ENCODE results near the gene SMIM29. TPM values are rescaled to one million over a fixed set of nuclear protein-coding genes. Genes with fewer than 3 reads are reported as not detected.
A peak's percentile ranks its signal among the peaks of the same experiment; 100 is the strongest.
"Not testable (repeated sequence)": the region's sequence is repeated elsewhere in the genome, so short reads cannot be mapped to it uniquely, and the experiment has no call there.

The SMIM29 gene
- total RNA-seq, 2 donors from 2014 or later: 7.1 to 41.3 TPM

- Histone ChIP-seq H3K4me1 (ENCODE audit: control insufficient read depth in 1 of 2, low read depth in 2 of 2) (peaks cover 0 to 2% of the 10 kb centered on the region in 2 donors), H3K36me3 (no peaks in the 10 kb centered on the region), H3K27ac (no peak overlapping the region), H3K4me3 (no peak overlapping the region), H3K27me3 (replicated peaks; ENCODE audit: insufficient read depth) (no peaks in the 10 kb centered on the region), H3K9me3 (no peaks in the 10 kb centered on the region)
- no peak for TF ChIP-seq CTCF (IDR thresholded peaks at IDR 0.05)
- ATAC-seq (ENCODE audit: insufficient number of reproducible peaks, low FRiP score, low read depth): peak; percentile 42
- no peak for DNase-seq (ENCODE audit: low spot score)
Observed at GRCh38 chr6:34273242-34273805, 24.5 kb upstream of the SMIM29 start.

GRCh38 chr6:34272013-34272926 is 23.5 kb upstream of the SMIM29 start:
- Histone ChIP-seq H3K9me3 (no peaks in the 10 kb centered on the region), H3K4me1 (ENCODE audit: control insufficient read depth in 1 of 2, low read depth in 2 of 2) (peaks cover 0 to 2% of the 10 kb centered on the region in 2 donors), H3K4me3 (no peak overlapping the region), H3K36me3 (no peaks in the 10 kb centered on the region), H3K27me3 (replicated peaks; ENCODE audit: insufficient read depth) (no peaks in the 10 kb centered on the region), H3K27ac (no peak overlapping the region)
- ATAC-seq (ENCODE audit: insufficient number of reproducible peaks, low FRiP score, low read depth) (no peak), DNase-seq (ENCODE audit: low spot score) (no peak)
- TF ChIP-seq CTCF (IDR thresholded peaks at IDR 0.05): no peak

- H3K36me3 ChIP-seq; H3K27ac ChIP-seq; DNase-seq (ENCODE audit: low spot score); H3K27me3 ChIP-seq (replicated peaks; ENCODE audit: insufficient read depth); H3K4me1 ChIP-seq (ENCODE audit: control insufficient read depth in 1 of 2, low read depth in 2 of 2); H3K4me3 ChIP-seq; H3K9me3 ChIP-seq; ATAC-seq (ENCODE audit: insufficient number of reproducible peaks, low FRiP score, low read depth): not testable (repeated sequence)
Observed at GRCh38 chr6:34269658-34270341, 21.0 kb upstream of the SMIM29 start.

- H3K27me3 ChIP-seq (replicated peaks; ENCODE audit: insufficient read depth); H3K9me3 ChIP-seq; DNase-seq (ENCODE audit: low spot score); H3K4me1 ChIP-seq (ENCODE audit: control insufficient read depth in 1 of 2, low read depth in 2 of 2); H3K27ac ChIP-seq; H3K36me3 ChIP-seq; ATAC-seq (ENCODE audit: insufficient number of reproducible peaks, low FRiP score, low read depth); H3K4me3 ChIP-seq: not testable (repeated sequence)
Observed at GRCh38 chr6:34269132-34269531, 20.3 kb upstream of the SMIM29 start.

- Histone ChIP-seq H3K9me3 (peaks cover 4% of the 10 kb centered on the region), H3K4me3 (no peak overlapping the region), H3K27me3 (replicated peaks; ENCODE audit: insufficient read depth) (no peaks in the 10 kb centered on the region), H3K4me1 (ENCODE audit: control insufficient read depth in 1 of 2, low read depth in 2 of 2) (peaks cover 0 to 2% of the 10 kb centered on the region in 2 donors), H3K36me3 (no peaks in the 10 kb centered on the region), H3K27ac (no peak overlapping the region)
- no peak for TF ChIP-seq CTCF (IDR thresholded peaks at IDR 0.05)
- ATAC-seq (ENCODE audit: insufficient number of reproducible peaks, low FRiP score, low read depth) (no peak), DNase-seq (ENCODE audit: low spot score) (no peak)
Observed at GRCh38 chr6:34267746-34268145, 18.9 kb upstream of the SMIM29 start.

GRCh38 chr6:34263484-34263883 is 14.7 kb upstream of the SMIM29 start:
- H3K36me3 ChIP-seq; DNase-seq (ENCODE audit: low spot score); ATAC-seq (ENCODE audit: insufficient number of reproducible peaks, low FRiP score, low read depth); H3K27me3 ChIP-seq (replicated peaks; ENCODE audit: insufficient read depth); H3K4me1 ChIP-seq (ENCODE audit: control insufficient read depth in 1 of 2, low read depth in 2 of 2); H3K9me3 ChIP-seq; H3K27ac ChIP-seq; H3K4me3 ChIP-seq: not testable (repeated sequence)
